Coronary artery (tissue), 2 donors: Measurements from ENCODE around the gene BBLN.
"Not testable (repeated sequence)": the region's sequence is repeated elsewhere in the genome, so short reads cannot be mapped to it uniquely, and the experiment has no call there.

Experiments used
- DNase-seq: peaks from one replicate; pipeline ENCODE4 v3.0.0-alpha.2; 2017; ENCODE audit warnings: low spot score
- H3K27ac ChIP-seq, 2 donors: fragments of 200-600 bp; sonication (generic); one replicate each; pipeline ENCODE4 v1.5.1; 2016 to 2019
- H3K4me3 ChIP-seq: fragments of 200-600 bp; sonication (generic); 2 replicates; pipeline ENCODE4 v1.5.1; 2016; ENCODE audit warnings: mild to moderate bottlenecking, moderate library complexity
- CTCF ChIP-seq: fragments of 200-600 bp; sonication (generic); IDR thresholded peaks from one replicate; pipeline ENCODE4 v1.5.1; 2019; ENCODE audit warnings: antibody characterized with exemption

The BBLN gene

GRCh38 chr9:128180001-128180400 lies 19.9 kb downstream of the BBLN start:
- Histone ChIP-seq H3K4me3 (no peak overlapping the region), H3K27ac (no peak overlapping the region)
- no peak for DNase-seq
- TF ChIP-seq CTCF: no peak

- DNase-seq: no peak
- H3K27ac ChIP-seq: no peak overlapping the region
- TF ChIP-seq CTCF: no peak
- no peak overlapping the region for H3K4me3 ChIP-seq
Measured at GRCh38 chr9:128180447-128180846, 20.4 kb downstream of the BBLN start.

GRCh38 chr9:128181480-128181879 lies 21.4 kb downstream of the BBLN start:
- H3K4me3 ChIP-seq: not testable (repeated sequence)
- peak; percentile 73 for DNase-seq
- H3K27ac ChIP-seq: peak overlapping the region in 1 of 2 donors; percentile 32

GRCh38 chr9:128182893-128183588 lies 23.0 kb downstream of the BBLN start:
- no peak overlapping the region for H3K4me3 ChIP-seq
- DNase-seq: peak; percentile 61
- no peak for TF ChIP-seq CTCF
- no peak overlapping the region for H3K27ac ChIP-seq

GRCh38 chr9:128185979-128186965 lies 26.2 kb downstream of the BBLN start:
- DNase-seq: no peak
- TF ChIP-seq CTCF: no peak
- no peak overlapping the region for H3K27ac ChIP-seq
- H3K4me3 ChIP-seq: no peak overlapping the region

- H3K27ac ChIP-seq: no peak overlapping the region
- no peak overlapping the region for H3K4me3 ChIP-seq
- DNase-seq: no peak
- no peak for TF ChIP-seq CTCF
Measured at GRCh38 chr9:128187361-128187760, 27.3 kb downstream of the BBLN start.

GRCh38 chr9:128188209-128188608 lies 28.1 kb downstream of the BBLN start:
- no peak for DNase-seq
- Histone ChIP-seq H3K27ac (no peak overlapping the region), H3K4me3 (no peak overlapping the region)
- TF ChIP-seq CTCF: no peak
